SJSA1 (cell line): ENCODE results near the gene BSND. TPM values are rescaled to one million over a fixed set of nuclear protein-coding genes. Genes with fewer than 3 reads are reported as not detected.

Source experiments
- DNase-seq, 2 experiments: peaks; one replicate each; pipeline ENCODE4 v3.0.0-alpha.2; 2015 to 2020; ENCODE audit warnings: low spot score in 2 of 2, low read depth in 1 of 2
- H3K27ac ChIP-seq: fragments of 250-450 bp; sonication (Bioruptor Pico); 2 replicates; pipeline ENCODE4 v1.5.1; 2020; ENCODE audit warnings: mild to moderate bottlenecking, moderate library complexity
- H3K27me3 ChIP-seq: fragments of 250-450 bp; sonication (Bioruptor Pico); replicated peaks from 2 replicates; pipeline ENCODE4 v1.5.1; 2020; ENCODE audit warnings: mild to moderate bottlenecking, moderate library complexity
- H3K36me3 ChIP-seq: fragments of 250-450 bp; sonication (Bioruptor Pico); 2 replicates; pipeline ENCODE4 v1.5.1; 2020; ENCODE audit warnings: mild to moderate bottlenecking
- H3K4me1 ChIP-seq: fragments of 250-450 bp; sonication (Bioruptor Pico); replicated peaks from 2 replicates; pipeline ENCODE4 v1.6.1; 2021; ENCODE audit warnings: mild to moderate bottlenecking
- H3K4me3 ChIP-seq: fragments of 250-450 bp; sonication (Bioruptor Pico); 2 replicates; pipeline ENCODE4 v1.5.1; 2020; ENCODE audit warnings: mild to moderate bottlenecking
- H3K9me3 ChIP-seq: fragments of 250-450 bp; sonication (Bioruptor Pico); replicated peaks from 2 replicates; pipeline ENCODE4 v1.5.1; 2020; ENCODE audit warnings: mild to moderate bottlenecking
- total RNA-seq: library from RNA; depleted of rRNA; stranded (reverse); fragments of >200 nt; shearing (Covaris generic); gene quantifications from 2 replicates; pipeline ENCODE4 v1.2.3, GENCODE V29; 2014

Gene BSND
- total RNA-seq, 1 experiment from 2014 or later = not detected

GRCh38 chr1:54980528-54981241, 18.0 kb upstream of the BSND start, which contains the start of gene TMEM61:
Gene TMEM61, plus strand, starts transcription at chr1:54980628. Its CDS starts 438 bp downstream, at chr1:54981066.
- peaks cover 23% of the 10 kb centered on the region for H3K27me3 ChIP-seq
- H3K27ac ChIP-seq = no peak within 1 kb of the TSS
- H3K36me3 ChIP-seq = no peaks in the 10 kb centered on the region
- no peaks in the 10 kb centered on the region for H3K4me1 ChIP-seq
- H3K9me3 ChIP-seq = no peaks in the 10 kb centered on the region
- no peak for DNase-seq
- 0 out of 2 replicates have a peak within 1 kb of the TSS, but pooled peaks have one; percentile 15 for H3K4me3 ChIP-seq

- Histone ChIP-seq H3K4me3 (no peak overlapping the region), H3K9me3 (no peaks in the 10 kb centered on the region), H3K36me3 (no peaks in the 10 kb centered on the region), H3K27me3 (peaks cover 23% of the 10 kb centered on the region), H3K27ac (no peak overlapping the region), H3K4me1 (no peaks in the 10 kb centered on the region)
- no peak for DNase-seq
Measured at GRCh38 chr1:54981466-54981865, 17.3 kb upstream of the BSND start.

GRCh38 chr1:54982739-54983138, 16.0 kb upstream of the BSND start:
- Histone ChIP-seq H3K36me3 (no peaks in the 10 kb centered on the region), H3K4me1 (no peaks in the 10 kb centered on the region), H3K27me3 (peaks cover 23% of the 10 kb centered on the region), H3K27ac (no peak overlapping the region), H3K9me3 (no peaks in the 10 kb centered on the region), H3K4me3 (no peak overlapping the region)
- no peak for DNase-seq

GRCh38 chr1:54984131-54984842, 14.4 kb upstream of the BSND start:
- Histone ChIP-seq H3K4me3 (no peak overlapping the region), H3K9me3 (no peaks in the 10 kb centered on the region), H3K4me1 (no peaks in the 10 kb centered on the region), H3K27me3 (peaks cover 23% of the 10 kb centered on the region), H3K36me3 (no peaks in the 10 kb centered on the region), H3K27ac (no peak overlapping the region)
- DNase-seq = no peak

GRCh38 chr1:54985556-54985955, 13.2 kb upstream of the BSND start:
- H3K4me1 ChIP-seq = no peaks in the 10 kb centered on the region
- H3K27me3 ChIP-seq = peaks cover 12% of the 10 kb centered on the region
- H3K36me3 ChIP-seq = no peaks in the 10 kb centered on the region
- no peaks in the 10 kb centered on the region for H3K9me3 ChIP-seq
- no peak overlapping the region for H3K27ac ChIP-seq
- H3K4me3 ChIP-seq = no peak overlapping the region
- DNase-seq = no peak

GRCh38 chr1:54986025-54986424, 12.7 kb upstream of the BSND start:
- H3K4me1 ChIP-seq = no peaks in the 10 kb centered on the region
- no peaks in the 10 kb centered on the region for H3K36me3 ChIP-seq
- H3K4me3 ChIP-seq = no peak overlapping the region
- no peaks in the 10 kb centered on the region for H3K9me3 ChIP-seq
- no peak for DNase-seq
- H3K27me3 ChIP-seq = peaks cover 7% of the 10 kb centered on the region
- no peak overlapping the region for H3K27ac ChIP-seq

GRCh38 chr1:54986533-54986932, 12.2 kb upstream of the BSND start:
- H3K27ac ChIP-seq = no peak overlapping the region
- no peaks in the 10 kb centered on the region for H3K9me3 ChIP-seq
- no peak overlapping the region for H3K4me3 ChIP-seq
- no peak for DNase-seq
- no peaks in the 10 kb centered on the region for H3K36me3 ChIP-seq
- peaks cover 5% of the 10 kb centered on the region; the same call in 1 of the 2 replicates for H3K27me3 ChIP-seq
- no peaks in the 10 kb centered on the region for H3K4me1 ChIP-seq

- Histone ChIP-seq H3K27me3 (peaks cover 5% of the 10 kb centered on the region; the same call in 1 of the 2 replicates), H3K4me3 (no peak overlapping the region), H3K4me1 (no peaks in the 10 kb centered on the region), H3K9me3 (no peaks in the 10 kb centered on the region), H3K36me3 (no peaks in the 10 kb centered on the region), H3K27ac (no peak overlapping the region)
- DNase-seq = no peak
Measured at GRCh38 chr1:54987427-54987826, 11.3 kb upstream of the BSND start.

- Histone ChIP-seq H3K27me3 (peaks cover 5% of the 10 kb centered on the region; the same call in 1 of the 2 replicates), H3K27ac (no peak overlapping the region), H3K4me3 (no peak overlapping the region), H3K9me3 (no peaks in the 10 kb centered on the region), H3K4me1 (no peaks in the 10 kb centered on the region), H3K36me3 (no peaks in the 10 kb centered on the region)
- DNase-seq = no peak
Measured at GRCh38 chr1:54987919-54988705, 10.6 kb upstream of the BSND start.

- no peak overlapping the region for H3K4me3 ChIP-seq
Measured at GRCh38 chr1:54988975-54989374, 9.8 kb upstream of the BSND start.

GRCh38 chr1:54989473-54989872, 9.3 kb upstream of the BSND start:
- no peaks in the 10 kb centered on the region for H3K36me3 ChIP-seq
- H3K27ac ChIP-seq = no peak overlapping the region
- H3K4me1 ChIP-seq = no peaks in the 10 kb centered on the region
- no peak overlapping the region for H3K4me3 ChIP-seq
- H3K27me3 ChIP-seq = peaks cover under 1% of the 10 kb centered on the region; the same call in 1 of the 2 replicates
- no peaks in the 10 kb centered on the region for H3K9me3 ChIP-seq
- no peak for DNase-seq

More at GRCh38 chr1:54988975-54989374, 9.8 kb upstream of the BSND start:
- Histone ChIP-seq H3K27ac (no peak overlapping the region), H3K27me3 (peaks cover 5% of the 10 kb centered on the region; the same call in 1 of the 2 replicates), H3K9me3 (no peaks in the 10 kb centered on the region), H3K4me1 (no peaks in the 10 kb centered on the region), H3K36me3 (no peaks in the 10 kb centered on the region)
- no peak for DNase-seq

- no peaks in the 10 kb centered on the region for H3K27me3 ChIP-seq
Measured at GRCh38 chr1:54989968-54990810, 8.5 kb upstream of the BSND start.

GRCh38 chr1:54990916-54991315, 7.8 kb upstream of the BSND start:
- Histone ChIP-seq H3K9me3 (no peaks in the 10 kb centered on the region), H3K36me3 (no peaks in the 10 kb centered on the region), H3K27ac (no peak overlapping the region), H3K4me3 (no peak overlapping the region), H3K4me1 (no peaks in the 10 kb centered on the region), H3K27me3 (no peaks in the 10 kb centered on the region)
- no peak for DNase-seq

More at GRCh38 chr1:54989968-54990810, 8.5 kb upstream of the BSND start:
- H3K4me1 ChIP-seq = no peaks in the 10 kb centered on the region
- no peak overlapping the region for H3K27ac ChIP-seq
- no peak for DNase-seq
- H3K36me3 ChIP-seq = no peaks in the 10 kb centered on the region
- H3K9me3 ChIP-seq = no peaks in the 10 kb centered on the region
- no peak overlapping the region for H3K4me3 ChIP-seq
